Endothelial cell of umbilical vein (primary cell): Measurements from ENCODE around the gene CYP46A1. TPM values are rescaled to one million over a fixed set of nuclear protein-coding genes. Genes with fewer than 3 reads are reported as not detected.

Experiments used
- BruUV-seq: library from RNA; stranded (reverse); fragments of 400-500 nt; replicated peaks from 2 replicates; lab custom pipeline; 2021; lab: Mats Ljungman, UMichigan
- CTCF ChIA-PET: fragments of 300-600, 350-600 bp; sonication (Branson Sonifier 250); formaldehyde crosslinking; loops from one replicate; lab custom pipeline; 2021; ENCODE audit warnings: antibody characterized with exemption, inconsistent platforms; lab: Charles Lee
- POLR2A ChIA-PET: fragments of 300-600, 350-600 bp; sonication (Branson Sonifier 250); formaldehyde crosslinking; loops from one replicate; lab custom pipeline; 2021; ENCODE audit warnings: antibody characterized with exemption, inconsistent platforms; lab: Charles Lee
- DNase-seq: peaks from one replicate; pipeline ENCODE4 v3.0.0-alpha.2; 2011; ENCODE audit warnings: low read depth, low spot score
- FAIRE-seq: peaks from 2 replicates; lab custom pipeline; 2011; peaks lifted over from hg19 to GRCh38; lab: Jason Lieb, UNC
- H2AFZ ChIP-seq: 2 replicates; pipeline ENCODE4 v1.6.0; 2012; ENCODE audit warnings: low read depth, low read length, control low read depth, inconsistent platforms
- H3K27ac ChIP-seq: 2 replicates; pipeline ENCODE4 v1.5.1; 2011; ENCODE audit warnings: low read depth, mild to moderate bottlenecking, control low read depth, low read length, moderate library complexity; ENCODE audit not compliant: insufficient read depth
- H3K27me3 ChIP-seq, 2 experiments: 2 replicates each; pipeline versions ENCODE4 v1.6.0 to v1.6.1; 2011; ENCODE audit warnings: low read length in 2 of 2, mixed read lengths in 1 of 2; ENCODE audit not compliant: control insufficient read depth in 2 of 2, insufficient read depth in 2 of 2
- H3K36me3 ChIP-seq, 2 experiments: 2 replicates in 1 of 2; 3 replicates in 1 of 2; pipeline ENCODE4 v1.5.1; 2011; ENCODE audit warnings: low read length in 2 of 2, mild to moderate bottlenecking in 1 of 2, moderate library complexity in 1 of 2; ENCODE audit not compliant: control insufficient read depth in 2 of 2, insufficient read depth in 2 of 2; ENCODE audit errors: extremely low read depth in 1 of 2
- H3K4me1 ChIP-seq: 3 replicates; pipeline ENCODE4 v1.5.1; 2011; ENCODE audit warnings: mild to moderate bottlenecking, low read length; ENCODE audit not compliant: control insufficient read depth, insufficient read depth; ENCODE audit errors: extremely low read depth
- H3K4me2 ChIP-seq: 2 replicates; pipeline ENCODE4 v1.6.1; 2011; ENCODE audit warnings: low read length, control low read depth, mixed read lengths; ENCODE audit not compliant: insufficient read depth
- H3K4me3 ChIP-seq, 3 experiments: fragments of 200-600 bp in 1 of 3; sonication (generic), shearing (Covaris generic) in 1 of 3; replicated peaks in 1 of 3; 2 replicates each; pipeline ENCODE4 v1.5.1; 2011 to 2016; ENCODE audit warnings: control low read depth in 3 of 3, low read length in 3 of 3, mild to moderate bottlenecking in 2 of 3, inconsistent platforms in 1 of 3, low read depth in 1 of 3, moderate library complexity in 1 of 3; ENCODE audit not compliant: insufficient read depth in 1 of 3
- H3K79me2 ChIP-seq: 2 replicates; pipeline ENCODE4 v1.6.0; 2012; ENCODE audit warnings: low read length, inconsistent platforms; ENCODE audit not compliant: control insufficient read depth, insufficient read depth
- H3K9ac ChIP-seq: replicated peaks from 2 replicates; pipeline ENCODE3; 2011; ENCODE audit warnings: low read length, control low read depth; ENCODE audit not compliant: insufficient read depth; ENCODE audit errors: extremely low read depth
- H3K9me1 ChIP-seq: replicated peaks from 3 replicates; pipeline ENCODE4 v1.6.0; 2011; ENCODE audit warnings: mild to moderate bottlenecking, low read length; ENCODE audit not compliant: control insufficient read depth, insufficient read depth; ENCODE audit errors: extremely low read depth
- H3K9me3 ChIP-seq: replicated peaks from 2 replicates; pipeline ENCODE4 v1.5.1; 2012; ENCODE audit warnings: low read length, inconsistent platforms; ENCODE audit not compliant: control insufficient read depth, insufficient read depth
- H4K20me1 ChIP-seq: replicated peaks from 2 replicates; pipeline ENCODE3; 2011; ENCODE audit warnings: mild to moderate bottlenecking, low read length; ENCODE audit not compliant: control insufficient read depth, insufficient read depth; ENCODE audit errors: extremely low read depth
- CTCF ChIP-seq, 2 donors: IDR thresholded peaks; 1 replicate in 1 of 2; 2 replicates in 1 of 2; pipeline ENCODE4 v1.5.1; 2011; ENCODE audit warnings: low read length in 2 of 2, mild to moderate bottlenecking in 2 of 2, moderate library complexity in 2 of 2, control low read depth in 1 of 2, inconsistent platforms in 1 of 2, low read depth in 1 of 2; ENCODE audit not compliant: insufficient read depth in 1 of 2; ENCODE audit errors: extremely low read depth in 1 of 2
- EZH2 ChIP-seq: IDR thresholded peaks from 2 replicates; pipeline ENCODE4 v1.6.1; 2012; ENCODE audit warnings: borderline replicate concordance, low read depth, mild to moderate bottlenecking, moderate library complexity, low read length, inconsistent platforms; ENCODE audit not compliant: severe bottlenecking
- FOS ChIP-seq: IDR thresholded peaks from 2 replicates; pipeline ENCODE4 v1.6.1; 2011; ENCODE audit warnings: mild to moderate bottlenecking, low read length, moderate library complexity, borderline replicate concordance; ENCODE audit not compliant: insufficient read depth
- GATA2 ChIP-seq: IDR thresholded peaks from 2 replicates; pipeline ENCODE4 v1.7.0; 2011; ENCODE audit warnings: low read depth, mild to moderate bottlenecking, moderate library complexity, mixed read lengths, low read length; ENCODE audit not compliant: insufficient read length, insufficient read depth
- JUN ChIP-seq: IDR thresholded peaks from 2 replicates; pipeline ENCODE4 v1.6.1; 2011; ENCODE audit warnings: borderline replicate concordance, low read depth; ENCODE audit not compliant: insufficient read length, insufficient read depth
- MAX ChIP-seq: IDR thresholded peaks from 2 replicates; pipeline ENCODE4 v1.6.1; 2011; ENCODE audit not compliant: insufficient read depth, insufficient read length
- MYC ChIP-seq: IDR thresholded peaks from one replicate; pipeline ENCODE4 v1.6.1; 2011; ENCODE audit warnings: mild to moderate bottlenecking, low read depth, low read length
- POLR2A ChIP-seq: IDR thresholded peaks from 2 replicates; pipeline ENCODE4 v1.6.1; 2012; ENCODE audit warnings: low read depth, mild to moderate bottlenecking, control low read depth, low read length
- POLR2AphosphoS5 ChIP-seq: IDR thresholded peaks from 2 replicates; pipeline ENCODE4 v1.6.1; 2012; ENCODE audit warnings: low read depth, mild to moderate bottlenecking, control low read depth, low read length, moderate library complexity; ENCODE audit not compliant: insufficient read depth
- dilution Hi-C: fragments of 300-500 bp; cut with MboI; formaldehyde crosslinking; loops from one replicate; pipeline ENCODE4 v1.15.0; 2019; ENCODE audit warnings: low sequenced_read_pairs; ENCODE audit not compliant: extremely low pct_ligation_motif_present
- intact Hi-C: fragments of 100-400 bp; cut with micrococcal nuclease; formaldehyde crosslinking; loops from one replicate; pipeline ENCODE4 v1.10.0; 2022
- polyA plus RNA-seq, 4 experiments: library from polyadenylated mRNA; depleted of rRNA in 3 of 4; stranded (reverse) in 3 of 4; unstranded in 1 of 4; fragments of >200 nt; gene quantifications; 2 replicates each; pipeline versions ENCODE4 v1.2.1 to v1.2.3, GENCODE V29; 2011 to 2012; ENCODE audit warnings: missing spikeins in 1 of 4
- total RNA-seq: library from RNA; stranded (reverse); gene quantifications from 2 replicates; pipeline ENCODE4 v1.2.3, GENCODE V29; 2021

Gene CYP46A1
- total and polyA plus RNA-seq, 2 donors (not counting 3 experiments of a cell fraction or from before 2014, with no cell fraction given), result 0.03 to 0.24 TPM

- Histone ChIP-seq H3K79me2 (no peaks in the 10 kb centered on the region), H3K4me2 (no peak overlapping the region), H3K9ac (no peak overlapping the region), H3K4me1 (peaks cover 3% of the 10 kb centered on the region), H3K9me1 (no peaks in the 10 kb centered on the region), H3K36me3 (no peaks in the 10 kb centered on the region), H3K9me3 (no peaks in the 10 kb centered on the region), H3K27me3 (no peaks in the 10 kb centered on the region), H2AFZ (no peak overlapping the region), H3K27ac (no peak overlapping the region), H4K20me1 (no peaks in the 10 kb centered on the region), H3K4me3 (no peak overlapping the region)
- no peak for TF ChIP-seq CTCF (IDR thresholded peaks at IDR 0.05; ENCODE audit: extremely low read depth in 1 of 2, insufficient read depth in 1 of 2, low read depth in 1 of 2, low read length in 2 of 2)
- TF ChIP-seq JUN, result no peak
- no peak for TF ChIP-seq GATA2
- TF ChIP-seq MYC, result no peak
- no peak for TF ChIP-seq POLR2A
- TF ChIP-seq MAX, result no peak
- TF ChIP-seq EZH2, result no peak
- no peak for TF ChIP-seq FOS
- TF ChIP-seq POLR2AphosphoS5, result no peak
- DNase-seq (no peak), FAIRE-seq (no peak)
- BruUV-seq, result no TSS peak
- ChIA-PET POLR2A (no interaction called here), CTCF (interaction anchor here (1.0 to 1.6 kb wide), 3 partner anchors 160 to 174 kb away, joined by 3 to 5 read pairs (median 4); no protein-coding TSS in a partner anchor)
- dilution Hi-C loops, result no loop called here
- intact Hi-C loops, result no loop called here
Observed at GRCh38 chr14:99725774-99726537, 41.9 kb downstream of the CYP46A1 start.
